Mucosa of rectum (tissue), 2 donors: ENCODE measurements around the gene DUS3L.

Experiments used
- H3K27ac ChIP-seq, 2 donors: one replicate each; pipeline ENCODE4 v1.7.0; 2013; ENCODE audit warnings: inconsistent platforms in 2 of 2, low read depth in 2 of 2, low read length in 2 of 2
- H3K27me3 ChIP-seq, 2 donors: one replicate each; pipeline ENCODE4 v1.7.0; 2013; ENCODE audit warnings: low read length in 2 of 2; ENCODE audit not compliant: control insufficient read depth in 2 of 2, insufficient read depth in 2 of 2
- H3K36me3 ChIP-seq, 2 donors: one replicate each; pipeline ENCODE4 v1.7.0; 2013; ENCODE audit warnings: low read length in 2 of 2; ENCODE audit not compliant: control insufficient read depth in 2 of 2, insufficient read depth in 2 of 2
- H3K4me1 ChIP-seq, 2 donors: one replicate each; pipeline ENCODE4 v1.7.0; 2013; ENCODE audit warnings: low read length in 2 of 2, mild to moderate bottlenecking in 1 of 2; ENCODE audit not compliant: control insufficient read depth in 2 of 2, insufficient read depth in 2 of 2
- H3K4me3 ChIP-seq, 2 donors: one replicate each; pipeline ENCODE4 v1.7.0; 2013; ENCODE audit warnings: low read length in 2 of 2
- H3K9ac ChIP-seq, 2 donors: one replicate each; pipeline ENCODE4 v1.7.0; 2013; ENCODE audit warnings: low read length in 2 of 2, low read depth in 1 of 2, mild to moderate bottlenecking in 1 of 2
- H3K9me3 ChIP-seq, 2 donors: one replicate each; pipeline ENCODE4 v1.7.0; 2013; ENCODE audit warnings: low read length in 2 of 2; ENCODE audit not compliant: control insufficient read depth in 2 of 2
- donor health status: healthy.
- donor health status: Normal muscosa, but diverticular disease.

The DUS3L gene

GRCh38 chr19:5742051-5742450 lies 48.9 kb downstream of the DUS3L start:
- Histone ChIP-seq H3K9ac (no peak overlapping the region), H3K4me1 (no peaks in the 10 kb centered on the region), H3K27me3 (no peaks in the 10 kb centered on the region), H3K27ac (no peak overlapping the region), H3K9me3 (no peaks in the 10 kb centered on the region), H3K36me3 (no peaks in the 10 kb centered on the region), H3K4me3 (no peak overlapping the region)

- H3K4me3 ChIP-seq = no peak overlapping the region
Measured at GRCh38 chr19:5738423-5738822, 52.5 kb downstream of the DUS3L start.

More at GRCh38 chr19:5738423-5738822, 52.5 kb downstream of the DUS3L start:
- no peaks in the 10 kb centered on the region for H3K4me1 ChIP-seq
- no peaks in the 10 kb centered on the region for H3K36me3 ChIP-seq
- no peaks in the 10 kb centered on the region for H3K9me3 ChIP-seq
- H3K27ac ChIP-seq = no peak overlapping the region
- H3K9ac ChIP-seq = no peak overlapping the region
- no peaks in the 10 kb centered on the region for H3K27me3 ChIP-seq
